Astrocyte (in vitro differentiated cells and primary cell): ENCODE results near the gene TMEM45A. TPM values are rescaled to one million over a fixed set of nuclear protein-coding genes. Genes with fewer than 3 reads are reported as not detected.

ENCODE experiments used
- DNase-seq: peaks from one replicate; pipeline ENCODE4 v3.0.0-alpha.2; 2010; ENCODE audit warnings: low read depth
- FAIRE-seq: peaks from 2 replicates; lab custom pipeline; 2011; peaks lifted over from hg19 to GRCh38; lab: Jason Lieb, UNC
- H2AFZ ChIP-seq: 2 replicates; pipeline ENCODE4 v1.6.0; 2012; ENCODE audit warnings: low read depth, low read length, inconsistent platforms
- H3K27ac ChIP-seq: 2 replicates; pipeline ENCODE4 v1.5.1; 2011; ENCODE audit warnings: low read depth, low read length, inconsistent platforms
- H3K27me3 ChIP-seq: 2 replicates; pipeline ENCODE4 v1.6.0; 2011; ENCODE audit warnings: low read length, inconsistent platforms; ENCODE audit not compliant: insufficient read depth
- H3K36me3 ChIP-seq: 2 replicates; pipeline ENCODE4 v1.5.1; 2011; ENCODE audit warnings: low read length, inconsistent platforms; ENCODE audit not compliant: insufficient read depth
- H3K4me1 ChIP-seq: 2 replicates; pipeline ENCODE4 v1.5.1; 2011; ENCODE audit warnings: low read length, inconsistent platforms; ENCODE audit not compliant: insufficient read depth
- H3K4me2 ChIP-seq: 2 replicates; pipeline ENCODE4 v1.6.0; 2012; ENCODE audit warnings: low read length, inconsistent platforms
- H3K4me3 ChIP-seq: 2 replicates; pipeline ENCODE4 v1.5.1; 2011; ENCODE audit warnings: low read depth, mild to moderate bottlenecking, low read length, inconsistent platforms; ENCODE audit not compliant: insufficient read depth
- H3K79me2 ChIP-seq: 2 replicates; pipeline ENCODE4 v1.6.0; 2012; ENCODE audit warnings: mild to moderate bottlenecking, low read length, inconsistent platforms; ENCODE audit not compliant: insufficient read depth
- H3K9ac ChIP-seq: 2 replicates; pipeline ENCODE4 v1.6.0; 2012; ENCODE audit warnings: mild to moderate bottlenecking, low read length, inconsistent platforms
- H3K9me3 ChIP-seq: 2 replicates; pipeline ENCODE4 v1.5.1; 2012; ENCODE audit warnings: low read depth, mild to moderate bottlenecking, low read length, inconsistent platforms; ENCODE audit not compliant: insufficient read depth
- H4K20me1 ChIP-seq: 2 replicates; pipeline ENCODE4 v1.6.0; 2012; ENCODE audit warnings: low read length, inconsistent platforms; ENCODE audit not compliant: insufficient read depth
- H3K27ac Mint-ChIP-seq: one replicate; pipeline ENCODE4 v1.8.0; 2021; ENCODE audit warnings: mild to moderate bottlenecking, mixed read lengths; ENCODE audit not compliant: unreplicated experiment
- H3K27me3 Mint-ChIP-seq: one replicate; pipeline ENCODE4 v1.8.0; 2021; ENCODE audit warnings: low read depth, mixed read lengths; ENCODE audit not compliant: unreplicated experiment
- H3K36me3 Mint-ChIP-seq: one replicate; pipeline ENCODE4 v1.8.0; 2021; ENCODE audit warnings: low read depth, mixed read lengths; ENCODE audit not compliant: unreplicated experiment
- H3K4me1 Mint-ChIP-seq: one replicate; pipeline ENCODE4 v1.8.0; 2021; ENCODE audit warnings: low read depth, mixed read lengths; ENCODE audit not compliant: unreplicated experiment
- H3K4me3 Mint-ChIP-seq: one replicate; pipeline ENCODE4 v1.8.0; 2021; ENCODE audit warnings: mild to moderate bottlenecking, moderate library complexity, mixed read lengths; ENCODE audit not compliant: unreplicated experiment
- H3K9me3 Mint-ChIP-seq: one replicate; pipeline ENCODE4 v1.8.0; 2021; ENCODE audit warnings: mild to moderate bottlenecking, mixed read lengths; ENCODE audit not compliant: unreplicated experiment
- EZH2 ChIP-seq: IDR thresholded peaks from 2 replicates; pipeline ENCODE4 v1.6.1; 2012; ENCODE audit warnings: mild to moderate bottlenecking, low read length, inconsistent platforms; ENCODE audit not compliant: insufficient read depth
- total RNA-seq: library from RNA; stranded (reverse); gene quantifications from 2 replicates; pipeline ENCODE4 v1.2.1, GENCODE V29; 2021
- TF ChIP-seq, protein P1 (sequence below): IDR thresholded peaks from 2 replicates; pipeline ENCODE4 v1.5.1; 2011; ENCODE audit warnings: low read depth, mild to moderate bottlenecking, inconsistent platforms, low read length, moderate library complexity; ENCODE audit not compliant: insufficient read depth

TMEM45A gene
- total RNA-seq, 1 donor from 2014 or later = 35.5 TPM

- FAIRE-seq = no peak
- H3K36me3 Mint-ChIP-seq = peaks cover 12% of the 10 kb centered on the region
- no peak overlapping the region for H3K4me3 Mint-ChIP-seq
- Histone ChIP-seq H2AFZ (no peak overlapping the region), H3K27me3 (no peaks in the 10 kb centered on the region), H3K9me3 (no peaks in the 10 kb centered on the region), H3K79me2 (no peaks in the 10 kb centered on the region), H4K20me1 (no peaks in the 10 kb centered on the region), H3K4me3 (no peak overlapping the region), H3K4me2 (no peak overlapping the region), H3K27ac (no peak overlapping the region), H3K9ac (no peak overlapping the region), H3K36me3 (no peaks in the 10 kb centered on the region), H3K4me1 (no peaks in the 10 kb centered on the region)
- no peaks in the 10 kb centered on the region for H3K27me3 Mint-ChIP-seq
- peaks cover 6% of the 10 kb centered on the region for H3K9me3 Mint-ChIP-seq
- peaks cover 12% of the 10 kb centered on the region for H3K4me1 Mint-ChIP-seq
- DNase-seq = peak; percentile 48
- no peak for TF ChIP-seq EZH2
- TF ChIP-seq, protein P1, sequence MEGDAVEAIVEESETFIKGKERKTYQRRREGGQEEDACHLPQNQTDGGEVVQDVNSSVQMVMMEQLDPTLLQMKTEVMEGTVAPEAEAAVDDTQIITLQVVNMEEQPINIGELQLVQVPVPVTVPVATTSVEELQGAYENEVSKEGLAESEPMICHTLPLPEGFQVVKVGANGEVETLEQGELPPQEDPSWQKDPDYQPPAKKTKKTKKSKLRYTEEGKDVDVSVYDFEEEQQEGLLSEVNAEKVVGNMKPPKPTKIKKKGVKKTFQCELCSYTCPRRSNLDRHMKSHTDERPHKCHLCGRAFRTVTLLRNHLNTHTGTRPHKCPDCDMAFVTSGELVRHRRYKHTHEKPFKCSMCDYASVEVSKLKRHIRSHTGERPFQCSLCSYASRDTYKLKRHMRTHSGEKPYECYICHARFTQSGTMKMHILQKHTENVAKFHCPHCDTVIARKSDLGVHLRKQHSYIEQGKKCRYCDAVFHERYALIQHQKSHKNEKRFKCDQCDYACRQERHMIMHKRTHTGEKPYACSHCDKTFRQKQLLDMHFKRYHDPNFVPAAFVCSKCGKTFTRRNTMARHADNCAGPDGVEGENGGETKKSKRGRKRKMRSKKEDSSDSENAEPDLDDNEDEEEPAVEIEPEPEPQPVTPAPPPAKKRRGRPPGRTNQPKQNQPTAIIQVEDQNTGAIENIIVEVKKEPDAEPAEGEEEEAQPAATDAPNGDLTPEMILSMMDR = no peak
- no peak overlapping the region for H3K27ac Mint-ChIP-seq
These were observed 24.4 kb downstream of the TMEM45A start for GRCh38 chr3:100516838-100517237.

GRCh38 chr3:100517276-100517675 is 24.9 kb downstream of the TMEM45A start:
- Histone ChIP-seq H3K4me1 (no peaks in the 10 kb centered on the region), H3K9me3 (no peaks in the 10 kb centered on the region), H3K9ac (no peak overlapping the region), H3K36me3 (no peaks in the 10 kb centered on the region), H3K27ac (no peak overlapping the region), H3K27me3 (no peaks in the 10 kb centered on the region), H4K20me1 (no peaks in the 10 kb centered on the region), H2AFZ (no peak overlapping the region), H3K79me2 (no peaks in the 10 kb centered on the region), H3K4me2 (no peak overlapping the region), H3K4me3 (no peak overlapping the region)
- H3K36me3 Mint-ChIP-seq = peaks cover 12% of the 10 kb centered on the region
- no peak for DNase-seq
- H3K9me3 Mint-ChIP-seq = peaks cover 4% of the 10 kb centered on the region
- no peak for FAIRE-seq
- H3K27ac Mint-ChIP-seq = no peak overlapping the region
- peaks cover 12% of the 10 kb centered on the region for H3K4me1 Mint-ChIP-seq
- no peak overlapping the region for H3K4me3 Mint-ChIP-seq
- no peaks in the 10 kb centered on the region for H3K27me3 Mint-ChIP-seq
- TF ChIP-seq, protein P1 = no peak
- TF ChIP-seq EZH2 = no peak

GRCh38 chr3:100518244-100518643 is 25.8 kb downstream of the TMEM45A start:
- H3K27ac Mint-ChIP-seq = no peak overlapping the region
- Histone ChIP-seq H3K4me3 (no peak overlapping the region), H3K9ac (no peak overlapping the region), H3K36me3 (no peaks in the 10 kb centered on the region), H3K27me3 (no peaks in the 10 kb centered on the region), H3K27ac (no peak overlapping the region), H3K79me2 (no peaks in the 10 kb centered on the region), H2AFZ (no peak overlapping the region), H4K20me1 (no peaks in the 10 kb centered on the region), H3K4me1 (no peaks in the 10 kb centered on the region), H3K9me3 (no peaks in the 10 kb centered on the region), H3K4me2 (no peak overlapping the region)
- peaks cover 12% of the 10 kb centered on the region for H3K4me1 Mint-ChIP-seq
- DNase-seq = no peak
- no peak overlapping the region for H3K4me3 Mint-ChIP-seq
- H3K9me3 Mint-ChIP-seq = peaks cover 4% of the 10 kb centered on the region
- H3K27me3 Mint-ChIP-seq = no peaks in the 10 kb centered on the region
- peaks cover 19% of the 10 kb centered on the region for H3K36me3 Mint-ChIP-seq
- no peak for FAIRE-seq
- no peak for TF ChIP-seq EZH2
- TF ChIP-seq, protein P1 = no peak
